Keratinocyte (primary cell): ENCODE measurements around the gene SFMBT1. TPM values are rescaled to one million over a fixed set of nuclear protein-coding genes. Genes with fewer than 3 reads are reported as not detected.

Experiments used
- DNase-seq: peaks from one replicate; pipeline ENCODE4 v3.0.0-alpha.2; 2011; ENCODE audit warnings: low read depth, missing footprints, low spot score
- FAIRE-seq: peaks from 2 replicates; lab custom pipeline; 2011; peaks lifted over from hg19 to GRCh38; lab: Jason Lieb, UNC
- H2AFZ ChIP-seq: 2 replicates; pipeline ENCODE4 v1.6.0; 2012; ENCODE audit warnings: low read length, control low read depth, inconsistent platforms; ENCODE audit not compliant: control insufficient read depth
- H3K27ac ChIP-seq: 2 replicates; pipeline ENCODE4 v1.5.1; 2011; ENCODE audit warnings: low read length; ENCODE audit not compliant: control insufficient read depth, insufficient read depth
- H3K27me3 ChIP-seq: 3 replicates; pipeline ENCODE4 v1.6.0; 2011; ENCODE audit warnings: low read length; ENCODE audit not compliant: control insufficient read depth, insufficient read depth; ENCODE audit errors: extremely low read depth
- H3K36me3 ChIP-seq, 2 experiments: 2 replicates in 1 of 2; 3 replicates in 1 of 2; pipeline ENCODE4 v1.5.1; 2011; ENCODE audit warnings: low read length in 2 of 2, mild to moderate bottlenecking in 1 of 2; ENCODE audit not compliant: control insufficient read depth in 2 of 2, insufficient read depth in 2 of 2; ENCODE audit errors: extremely low read depth in 1 of 2
- H3K4me1 ChIP-seq: 3 replicates; pipeline ENCODE4 v1.5.1; 2011; ENCODE audit warnings: low read length; ENCODE audit not compliant: control insufficient read depth, insufficient read depth; ENCODE audit errors: extremely low read depth
- H3K4me2 ChIP-seq: 3 replicates; pipeline ENCODE4 v1.6.0; 2011; ENCODE audit warnings: low read depth, low read length; ENCODE audit not compliant: control insufficient read depth, insufficient read depth; ENCODE audit errors: extremely low read depth
- H3K4me3 ChIP-seq, 3 experiments: fragments of 200-600 bp in 1 of 3; sonication (generic) in 1 of 3; 2 replicates in 2 of 3; 3 replicates in 1 of 3; pipeline ENCODE4 v1.5.1; 2011 to 2016; ENCODE audit warnings: low read length in 3 of 3, mild to moderate bottlenecking in 3 of 3, control low read depth in 2 of 3, inconsistent platforms in 1 of 3, low read depth in 1 of 3, mixed read lengths in 1 of 3, mixed run types in 1 of 3, moderate library complexity in 1 of 3; ENCODE audit not compliant: control insufficient read depth in 2 of 3, insufficient read depth in 2 of 3; ENCODE audit errors: extremely low read depth in 1 of 3
- H3K79me2 ChIP-seq: 2 replicates; pipeline ENCODE4 v1.6.0; 2012; ENCODE audit warnings: low read length; ENCODE audit not compliant: control insufficient read depth, insufficient read depth
- H3K9ac ChIP-seq: 3 replicates; pipeline ENCODE4 v1.6.0; 2011; ENCODE audit warnings: low read length; ENCODE audit not compliant: control insufficient read depth, insufficient read depth; ENCODE audit errors: extremely low read depth
- H3K9me1 ChIP-seq: 3 replicates; pipeline ENCODE4 v1.6.0; 2011; ENCODE audit warnings: low read length; ENCODE audit not compliant: control insufficient read depth, insufficient read depth; ENCODE audit errors: extremely low read depth
- H3K9me3 ChIP-seq: 2 replicates; pipeline ENCODE4 v1.5.1; 2012; ENCODE audit warnings: low read depth, low read length; ENCODE audit not compliant: control insufficient read depth
- H4K20me1 ChIP-seq: 3 replicates; pipeline ENCODE4 v1.6.0; 2011; ENCODE audit warnings: low read length; ENCODE audit not compliant: control insufficient read depth, insufficient read depth; ENCODE audit errors: extremely low read depth
- EZH2 ChIP-seq: IDR thresholded peaks from one replicate; pipeline ENCODE4 v1.6.1; 2012; ENCODE audit warnings: inconsistent platforms, mild to moderate bottlenecking, low read length, moderate library complexity
- dilution Hi-C: fragments of 300-500 bp; cut with MboI; formaldehyde crosslinking; loops from one replicate; pipeline ENCODE4 v1.7.0; 2020; ENCODE audit warnings: low sequenced_read_pairs; ENCODE audit not compliant: extremely low pct_ligation_motif_present
- polyA plus RNA-seq, 5 experiments: library from polyadenylated mRNA; depleted of rRNA in 3 of 5; stranded (reverse) in 3 of 5; stranded (forward) in 1 of 5; unstranded in 1 of 5; fragments of >200 nt; gene quantifications; 1 replicate in 1 of 5; 2 replicates in 3 of 5; 3 replicates in 1 of 5; pipeline versions ENCODE4 v1.2.1 to v1.2.3, GENCODE V29; 2011 to 2012; ENCODE audit warnings: missing spikeins in 2 of 5, low read depth in 1 of 5, low replicate concordance in 1 of 5
- TF ChIP-seq, protein P1 (sequence below), 3 experiments: IDR thresholded peaks in 1 of 3; conservative IDR thresholded peaks in 1 of 3; optimal IDR thresholded peaks in 1 of 3; 2 replicates in 2 of 3; 3 replicates in 1 of 3; pipeline versions ENCODE3 to v1.5.1; 2011; ENCODE audit warnings: low read length in 3 of 3, mild to moderate bottlenecking in 3 of 3, moderate library complexity in 2 of 3, control low read depth in 1 of 3, inconsistent platforms in 1 of 3; ENCODE audit not compliant: insufficient read depth in 2 of 3; ENCODE audit errors: extremely low read depth in 1 of 3

Gene SFMBT1
- polyA plus RNA-seq, 1 donor (not counting 4 experiments of a cell fraction or from before 2014, with no cell fraction given), result 4.1 TPM

DNA sequence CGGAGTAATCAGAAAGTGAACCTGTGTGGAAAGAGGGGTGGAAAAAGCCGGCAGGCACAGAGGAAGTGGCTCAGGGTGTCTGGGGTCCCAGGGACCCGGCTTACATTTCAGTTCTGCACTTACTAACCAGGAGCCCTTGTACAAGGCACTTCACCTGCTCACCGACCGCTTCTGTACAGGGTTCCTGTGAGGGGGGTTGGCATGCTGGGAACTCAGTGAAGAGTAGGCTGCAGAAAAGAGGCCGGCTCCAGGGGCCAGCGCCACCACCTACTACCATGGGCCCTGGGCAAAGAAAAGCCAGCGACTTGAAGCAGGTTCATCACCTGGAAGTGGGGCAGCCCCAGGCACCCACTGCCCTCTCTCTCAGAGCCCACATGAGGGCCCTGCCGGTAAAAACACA is 154.7 kb downstream of the SFMBT1 start:
- Histone ChIP-seq H3K9me3 (no peaks in the 10 kb centered on the region), H3K9me1 (peaks cover 2% of the 10 kb centered on the region), H3K4me1 (peaks cover 18% of the 10 kb centered on the region), H4K20me1 (peaks cover 2% of the 10 kb centered on the region), H2AFZ (no peak overlapping the region), H3K27me3 (no peaks in the 10 kb centered on the region), H3K27ac (no peak overlapping the region), H3K9ac (no peak overlapping the region), H3K79me2 (peaks cover 33% of the 10 kb centered on the region), H3K4me3 (no peak overlapping the region), H3K4me2 (no peak overlapping the region), H3K36me3 (peaks cover 1 to 7% of the 10 kb centered on the region in 2 experiments)
- dilution Hi-C loops, result no loop called here
- FAIRE-seq (no peak), DNase-seq (no peak)
- no peak for TF ChIP-seq EZH2
- TF ChIP-seq, protein P1, sequence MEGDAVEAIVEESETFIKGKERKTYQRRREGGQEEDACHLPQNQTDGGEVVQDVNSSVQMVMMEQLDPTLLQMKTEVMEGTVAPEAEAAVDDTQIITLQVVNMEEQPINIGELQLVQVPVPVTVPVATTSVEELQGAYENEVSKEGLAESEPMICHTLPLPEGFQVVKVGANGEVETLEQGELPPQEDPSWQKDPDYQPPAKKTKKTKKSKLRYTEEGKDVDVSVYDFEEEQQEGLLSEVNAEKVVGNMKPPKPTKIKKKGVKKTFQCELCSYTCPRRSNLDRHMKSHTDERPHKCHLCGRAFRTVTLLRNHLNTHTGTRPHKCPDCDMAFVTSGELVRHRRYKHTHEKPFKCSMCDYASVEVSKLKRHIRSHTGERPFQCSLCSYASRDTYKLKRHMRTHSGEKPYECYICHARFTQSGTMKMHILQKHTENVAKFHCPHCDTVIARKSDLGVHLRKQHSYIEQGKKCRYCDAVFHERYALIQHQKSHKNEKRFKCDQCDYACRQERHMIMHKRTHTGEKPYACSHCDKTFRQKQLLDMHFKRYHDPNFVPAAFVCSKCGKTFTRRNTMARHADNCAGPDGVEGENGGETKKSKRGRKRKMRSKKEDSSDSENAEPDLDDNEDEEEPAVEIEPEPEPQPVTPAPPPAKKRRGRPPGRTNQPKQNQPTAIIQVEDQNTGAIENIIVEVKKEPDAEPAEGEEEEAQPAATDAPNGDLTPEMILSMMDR (optimal IDR thresholded peaks at IDR 0.05 in 1 of 3, IDR thresholded peaks at IDR 0.05 in 1 of 3, conservative IDR thresholded peaks at IDR 0.05 in 1 of 3; ENCODE audit: extremely low read depth in 1 of 3, insufficient read depth in 2 of 3, low read length in 3 of 3), result no peak

DNA sequence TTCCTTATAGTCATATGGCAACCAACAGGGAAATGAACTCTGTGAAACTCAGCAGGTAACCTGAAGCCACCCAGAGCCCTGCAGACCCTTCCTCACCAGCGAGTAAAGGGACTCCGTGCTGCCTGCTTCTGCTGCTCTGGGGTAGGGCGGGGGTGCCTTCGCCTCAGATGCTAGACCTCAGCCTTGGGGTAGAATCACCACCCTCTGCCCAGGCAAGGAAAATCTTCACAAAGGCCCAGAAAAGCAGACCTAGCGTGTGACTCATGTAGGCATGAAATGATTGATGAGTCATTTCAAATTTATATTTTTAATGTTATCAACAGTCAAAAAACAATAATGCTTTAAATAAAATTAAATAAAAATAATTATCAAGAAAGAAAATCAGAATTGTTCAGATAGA is 155.1 kb downstream of the SFMBT1 start:
- Histone ChIP-seq H3K36me3 (peaks cover 2 to 12% of the 10 kb centered on the region in 2 experiments), H3K27ac (no peak overlapping the region), H3K4me2 (no peak overlapping the region), H3K9ac (no peak overlapping the region), H2AFZ (no peak overlapping the region), H3K9me1 (peaks cover 2% of the 10 kb centered on the region), H3K4me3 (no peak overlapping the region), H3K4me1 (peaks cover 16% of the 10 kb centered on the region), H4K20me1 (peaks cover 2% of the 10 kb centered on the region), H3K9me3 (no peaks in the 10 kb centered on the region), H3K27me3 (no peaks in the 10 kb centered on the region), H3K79me2 (peaks cover 31% of the 10 kb centered on the region)
- dilution Hi-C loops, result no loop called here
- no peak for FAIRE-seq
- DNase-seq, result no peak
- TF ChIP-seq, protein P1 (optimal IDR thresholded peaks at IDR 0.05 in 1 of 3, IDR thresholded peaks at IDR 0.05 in 1 of 3, conservative IDR thresholded peaks at IDR 0.05 in 1 of 3; ENCODE audit: extremely low read depth in 1 of 3, insufficient read depth in 2 of 3, low read length in 3 of 3), result no peak
- no peak for TF ChIP-seq EZH2
